Liver (tissue), 3 donors: ENCODE results near the gene NCKIPSD.

Source experiments
- GABPA ChIP-seq, 2 donors: IDR thresholded peaks in 1 of 2; conservative IDR thresholded peaks in 1 of 2; 2 replicates each; pipeline ENCODE4 v1.6.1; 2016; ENCODE audit warnings: antibody characterized with exemption in 2 of 2, mild to moderate bottlenecking in 1 of 2, moderate library complexity in 1 of 2
- JUND ChIP-seq, 2 donors: IDR thresholded peaks; 2 replicates each; pipeline ENCODE4 v1.6.1; 2016; ENCODE audit warnings: antibody characterized with exemption in 2 of 2
- RAD21 ChIP-seq, 2 donors: IDR thresholded peaks; 2 replicates each; pipeline ENCODE4 v1.6.1; 2016; ENCODE audit warnings: antibody characterized with exemption in 2 of 2, mild to moderate bottlenecking in 2 of 2
- SP1 ChIP-seq: IDR thresholded peaks from 2 replicates; pipeline ENCODE4 v1.6.1; 2018; ENCODE audit warnings: antibody characterized with exemption, mild to moderate bottlenecking
- TAF1 ChIP-seq: conservative IDR thresholded peaks from 2 replicates; pipeline ENCODE4 v1.6.1; 2016; ENCODE audit warnings: antibody characterized with exemption, mild to moderate bottlenecking
- YY1 ChIP-seq: IDR thresholded peaks from 2 replicates; pipeline ENCODE4 v1.6.1; 2016; ENCODE audit warnings: antibody characterized with exemption, mild to moderate bottlenecking
- TF ChIP-seq, protein P1 (sequence below): fragments of 150-350 bp; IDR thresholded peaks from 2 replicates; pipeline ENCODE4 v1.5.1; 2017; ENCODE audit warnings: improper control_type of control experiment, low read depth, low read length; ENCODE audit not compliant: missing input control
- TF ChIP-seq, protein P2 (sequence below): IDR thresholded peaks from 2 replicates; pipeline ENCODE4 v1.6.1; 2016; ENCODE audit warnings: antibody characterized with exemption, mild to moderate bottlenecking
- TF ChIP-seq, protein P3 (sequence below): IDR thresholded peaks from 2 replicates; pipeline ENCODE4 v1.6.1; 2016; ENCODE audit warnings: antibody characterized with exemption
- TF ChIP-seq, protein P4 (sequence below): IDR thresholded peaks from 2 replicates; pipeline ENCODE4 v1.6.1; 2016; ENCODE audit warnings: antibody characterized with exemption
- TF ChIP-seq, protein P5 (sequence below): IDR thresholded peaks from 2 replicates; pipeline ENCODE4 v1.6.1; 2016; ENCODE audit warnings: antibody characterized with exemption
- donor health status: healthy.
- donor health status: healthy.

DNA sequence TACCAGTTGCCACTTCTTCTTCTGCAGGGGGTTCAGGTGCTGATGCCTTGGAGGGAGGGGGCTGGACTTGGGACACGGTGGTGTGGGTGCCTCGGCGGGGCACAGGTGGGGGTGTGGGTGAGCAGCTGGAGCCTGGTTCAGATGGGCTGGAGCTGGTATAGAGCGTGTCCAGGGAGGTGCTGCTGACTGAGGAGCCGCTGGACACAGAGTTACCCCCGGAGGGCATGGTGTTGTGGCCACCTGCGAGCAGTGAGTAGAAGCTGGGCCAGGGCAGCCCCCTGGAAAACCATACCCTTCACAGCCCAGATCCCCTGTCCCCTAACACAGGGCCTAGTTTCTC is 4.2 kb downstream of the NCKIPSD start:
- TF ChIP-seq, protein P1, sequence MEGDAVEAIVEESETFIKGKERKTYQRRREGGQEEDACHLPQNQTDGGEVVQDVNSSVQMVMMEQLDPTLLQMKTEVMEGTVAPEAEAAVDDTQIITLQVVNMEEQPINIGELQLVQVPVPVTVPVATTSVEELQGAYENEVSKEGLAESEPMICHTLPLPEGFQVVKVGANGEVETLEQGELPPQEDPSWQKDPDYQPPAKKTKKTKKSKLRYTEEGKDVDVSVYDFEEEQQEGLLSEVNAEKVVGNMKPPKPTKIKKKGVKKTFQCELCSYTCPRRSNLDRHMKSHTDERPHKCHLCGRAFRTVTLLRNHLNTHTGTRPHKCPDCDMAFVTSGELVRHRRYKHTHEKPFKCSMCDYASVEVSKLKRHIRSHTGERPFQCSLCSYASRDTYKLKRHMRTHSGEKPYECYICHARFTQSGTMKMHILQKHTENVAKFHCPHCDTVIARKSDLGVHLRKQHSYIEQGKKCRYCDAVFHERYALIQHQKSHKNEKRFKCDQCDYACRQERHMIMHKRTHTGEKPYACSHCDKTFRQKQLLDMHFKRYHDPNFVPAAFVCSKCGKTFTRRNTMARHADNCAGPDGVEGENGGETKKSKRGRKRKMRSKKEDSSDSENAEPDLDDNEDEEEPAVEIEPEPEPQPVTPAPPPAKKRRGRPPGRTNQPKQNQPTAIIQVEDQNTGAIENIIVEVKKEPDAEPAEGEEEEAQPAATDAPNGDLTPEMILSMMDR, result no peak
- TF ChIP-seq, protein P2, sequence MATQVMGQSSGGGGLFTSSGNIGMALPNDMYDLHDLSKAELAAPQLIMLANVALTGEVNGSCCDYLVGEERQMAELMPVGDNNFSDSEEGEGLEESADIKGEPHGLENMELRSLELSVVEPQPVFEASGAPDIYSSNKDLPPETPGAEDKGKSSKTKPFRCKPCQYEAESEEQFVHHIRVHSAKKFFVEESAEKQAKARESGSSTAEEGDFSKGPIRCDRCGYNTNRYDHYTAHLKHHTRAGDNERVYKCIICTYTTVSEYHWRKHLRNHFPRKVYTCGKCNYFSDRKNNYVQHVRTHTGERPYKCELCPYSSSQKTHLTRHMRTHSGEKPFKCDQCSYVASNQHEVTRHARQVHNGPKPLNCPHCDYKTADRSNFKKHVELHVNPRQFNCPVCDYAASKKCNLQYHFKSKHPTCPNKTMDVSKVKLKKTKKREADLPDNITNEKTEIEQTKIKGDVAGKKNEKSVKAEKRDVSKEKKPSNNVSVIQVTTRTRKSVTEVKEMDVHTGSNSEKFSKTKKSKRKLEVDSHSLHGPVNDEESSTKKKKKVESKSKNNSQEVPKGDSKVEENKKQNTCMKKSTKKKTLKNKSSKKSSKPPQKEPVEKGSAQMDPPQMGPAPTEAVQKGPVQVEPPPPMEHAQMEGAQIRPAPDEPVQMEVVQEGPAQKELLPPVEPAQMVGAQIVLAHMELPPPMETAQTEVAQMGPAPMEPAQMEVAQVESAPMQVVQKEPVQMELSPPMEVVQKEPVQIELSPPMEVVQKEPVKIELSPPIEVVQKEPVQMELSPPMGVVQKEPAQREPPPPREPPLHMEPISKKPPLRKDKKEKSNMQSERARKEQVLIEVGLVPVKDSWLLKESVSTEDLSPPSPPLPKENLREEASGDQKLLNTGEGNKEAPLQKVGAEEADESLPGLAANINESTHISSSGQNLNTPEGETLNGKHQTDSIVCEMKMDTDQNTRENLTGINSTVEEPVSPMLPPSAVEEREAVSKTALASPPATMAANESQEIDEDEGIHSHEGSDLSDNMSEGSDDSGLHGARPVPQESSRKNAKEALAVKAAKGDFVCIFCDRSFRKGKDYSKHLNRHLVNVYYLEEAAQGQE, result no peak
- TF ChIP-seq TAF1 (no peak), SP1 (no peak), GABPA (IDR thresholded peaks at IDR 0.05 in 1 of 2, conservative IDR thresholded peaks at IDR 0.05 in 1 of 2) (no peak), YY1 (no peak), RAD21 (IDR thresholded peaks at IDR 0.05) (no peak), JUND (IDR thresholded peaks at IDR 0.05) (no peak)
- TF ChIP-seq, protein P3, sequence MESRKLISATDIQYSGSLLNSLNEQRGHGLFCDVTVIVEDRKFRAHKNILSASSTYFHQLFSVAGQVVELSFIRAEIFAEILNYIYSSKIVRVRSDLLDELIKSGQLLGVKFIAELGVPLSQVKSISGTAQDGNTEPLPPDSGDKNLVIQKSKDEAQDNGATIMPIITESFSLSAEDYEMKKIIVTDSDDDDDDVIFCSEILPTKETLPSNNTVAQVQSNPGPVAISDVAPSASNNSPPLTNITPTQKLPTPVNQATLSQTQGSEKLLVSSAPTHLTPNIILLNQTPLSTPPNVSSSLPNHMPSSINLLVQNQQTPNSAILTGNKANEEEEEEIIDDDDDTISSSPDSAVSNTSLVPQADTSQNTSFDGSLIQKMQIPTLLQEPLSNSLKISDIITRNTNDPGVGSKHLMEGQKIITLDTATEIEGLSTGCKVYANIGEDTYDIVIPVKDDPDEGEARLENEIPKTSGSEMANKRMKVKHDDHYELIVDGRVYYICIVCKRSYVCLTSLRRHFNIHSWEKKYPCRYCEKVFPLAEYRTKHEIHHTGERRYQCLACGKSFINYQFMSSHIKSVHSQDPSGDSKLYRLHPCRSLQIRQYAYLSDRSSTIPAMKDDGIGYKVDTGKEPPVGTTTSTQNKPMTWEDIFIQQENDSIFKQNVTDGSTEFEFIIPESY, result no peak
- TF ChIP-seq, protein P4, sequence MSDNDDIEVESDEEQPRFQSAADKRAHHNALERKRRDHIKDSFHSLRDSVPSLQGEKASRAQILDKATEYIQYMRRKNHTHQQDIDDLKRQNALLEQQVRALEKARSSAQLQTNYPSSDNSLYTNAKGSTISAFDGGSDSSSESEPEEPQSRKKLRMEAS, result no peak
- TF ChIP-seq, protein P5, sequence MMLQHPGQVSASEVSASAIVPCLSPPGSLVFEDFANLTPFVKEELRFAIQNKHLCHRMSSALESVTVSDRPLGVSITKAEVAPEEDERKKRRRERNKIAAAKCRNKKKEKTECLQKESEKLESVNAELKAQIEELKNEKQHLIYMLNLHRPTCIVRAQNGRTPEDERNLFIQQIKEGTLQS, result no peak
